Ascending aorta (tissue), 2 donors: ENCODE results near the gene PLCB1. TPM values are rescaled to one million over a fixed set of nuclear protein-coding genes. Genes with fewer than 3 reads are reported as not detected.

Experiments used
- DNase-seq, 2 donors: peaks; one replicate each; pipeline ENCODE4 v3.0.0-alpha.2; 2019; ENCODE audit warnings: low spot score in 2 of 2
- H3K27ac ChIP-seq, 2 donors: fragments of 200-600 bp; sonication (generic); one replicate each; pipeline ENCODE4 v1.5.1; 2016 to 2017; ENCODE audit warnings: mild to moderate bottlenecking in 1 of 2
- H3K27me3 ChIP-seq: fragments of 200-600 bp; sonication (generic); one replicate; pipeline ENCODE4 v1.5.1; 2017
- H3K36me3 ChIP-seq, 2 donors: fragments of 200-600 bp; sonication (generic); one replicate each; pipeline ENCODE4 v1.5.1; 2016
- H3K4me1 ChIP-seq, 2 donors: fragments of 200-600 bp; sonication (generic); one replicate each; pipeline ENCODE4 v1.5.1; 2016 to 2017; ENCODE audit warnings: mild to moderate bottlenecking in 1 of 2
- H3K4me3 ChIP-seq, 2 donors: fragments of 200-600 bp; sonication (generic); one replicate each; pipeline ENCODE4 v1.5.1; 2016 to 2017; ENCODE audit warnings: mild to moderate bottlenecking in 1 of 2
- H3K9me3 ChIP-seq, 2 donors: fragments of 200-600 bp; sonication (generic); one replicate each; pipeline ENCODE4 v1.5.1; 2016
- CTCF ChIP-seq, 3 experiments: fragments of 200-600 bp in 2 of 3; fragments of 450-650 bp in 1 of 3; sonication (generic) in 2 of 3; IDR thresholded peaks; one replicate each; pipeline ENCODE4 v1.5.1; 2016 to 2019; ENCODE audit warnings: antibody characterized with exemption in 3 of 3, mild to moderate bottlenecking in 1 of 3, moderate library complexity in 1 of 3
- intact Hi-C: fragments of 100-400 bp; cut with DNase I; formaldehyde crosslinking; loops from one replicate; pipeline ENCODE4 v1.15.1; 2023
- total RNA-seq: library from RNA; depleted of rRNA; stranded (reverse); fragments of >200 nt; gene quantifications from one replicate; pipeline ENCODE4 v1.1.0, GENCODE V29; 2016

PLCB1 gene
- total RNA-seq, 1 donor from 2014 or later, result 22.9 TPM

GRCh38 chr20:8249634-8250033 is 117.6 kb downstream of the PLCB1 start:
- intact Hi-C loops, result no loop called here
- H3K4me3 ChIP-seq, result no peak overlapping the region

GRCh38 chr20:8250539-8251200 is 118.6 kb downstream of the PLCB1 start:
- no peak overlapping the region for H3K27ac ChIP-seq
- no peak for TF ChIP-seq CTCF (IDR thresholded peaks at IDR 0.05)

More at GRCh38 chr20:8249634-8250033, 117.6 kb downstream of the PLCB1 start:
- DNase-seq, result no peak
- H3K36me3 ChIP-seq, result no peaks in the 10 kb centered on the region
- H3K4me1 ChIP-seq, result no peaks in the 10 kb centered on the region
- H3K27me3 ChIP-seq, result no peaks in the 10 kb centered on the region
- no peak for TF ChIP-seq CTCF (IDR thresholded peaks at IDR 0.05)
- no peaks in the 10 kb centered on the region for H3K9me3 ChIP-seq
- H3K27ac ChIP-seq, result no peak overlapping the region

GRCh38 chr20:8251201-8251575 is 119.1 kb downstream of the PLCB1 start:
- intact Hi-C loops, result no loop called here
- Histone ChIP-seq H3K36me3 (no peaks in the 10 kb centered on the region), H3K4me1 (no peaks in the 10 kb centered on the region), H3K9me3 (no peaks in the 10 kb centered on the region), H3K27me3 (no peaks in the 10 kb centered on the region), H3K4me3 (no peak overlapping the region), H3K27ac (no peak overlapping the region)
- TF ChIP-seq CTCF (IDR thresholded peaks at IDR 0.05), result no peak
- DNase-seq, result no peak

More at GRCh38 chr20:8250539-8251200, 118.6 kb downstream of the PLCB1 start:
- Histone ChIP-seq H3K9me3 (no peaks in the 10 kb centered on the region), H3K36me3 (no peaks in the 10 kb centered on the region), H3K4me3 (no peak overlapping the region), H3K27me3 (no peaks in the 10 kb centered on the region), H3K4me1 (no peaks in the 10 kb centered on the region)
- no peak for DNase-seq
- intact Hi-C loops, result no loop called here

DNA sequence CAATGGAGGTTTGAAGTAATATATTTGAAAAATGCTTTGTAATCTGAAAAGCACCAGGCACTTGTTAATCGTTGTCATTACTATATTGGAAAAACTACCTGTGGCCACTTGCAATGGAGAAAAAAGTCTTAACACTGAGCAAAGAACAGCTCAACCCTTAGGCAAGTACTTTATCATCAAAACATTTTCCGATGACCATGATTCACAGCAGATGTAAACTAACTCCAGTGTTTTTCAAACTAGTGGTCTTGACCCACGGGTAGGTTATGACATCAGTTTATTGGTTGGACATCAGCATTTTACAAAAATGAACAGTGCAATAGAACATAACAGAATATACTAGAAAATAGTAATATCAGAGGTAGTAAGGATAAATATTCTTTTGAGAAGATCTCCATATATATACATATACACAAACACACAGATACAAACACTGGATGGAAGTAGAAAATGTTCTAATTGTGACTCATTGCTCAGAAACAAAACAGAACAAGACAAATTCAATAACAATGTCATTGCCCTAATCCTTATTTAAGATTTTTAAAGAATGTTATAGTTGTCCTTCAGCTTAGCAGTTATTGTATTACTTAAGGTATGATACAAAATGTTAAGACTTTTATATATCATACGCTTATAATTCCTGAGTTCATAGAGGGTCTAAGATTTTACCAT is 123.0 kb downstream of the PLCB1 start:
- Histone ChIP-seq H3K27ac (no peak overlapping the region), H3K36me3 (no peaks in the 10 kb centered on the region), H3K27me3 (no peaks in the 10 kb centered on the region), H3K4me3 (no peak overlapping the region), H3K9me3 (no peaks in the 10 kb centered on the region), H3K4me1 (no peaks in the 10 kb centered on the region)
- no peak for DNase-seq
- TF ChIP-seq CTCF (IDR thresholded peaks at IDR 0.05), result no peak
- intact Hi-C loops, result no loop called here

- H3K9me3 ChIP-seq, result no peaks in the 10 kb centered on the region
- intact Hi-C loops, result no loop called here
- no peak overlapping the region for H3K27ac ChIP-seq
- TF ChIP-seq CTCF (IDR thresholded peaks at IDR 0.05), result no peak
- no peaks in the 10 kb centered on the region for H3K4me1 ChIP-seq
- H3K4me3 ChIP-seq, result no peak overlapping the region
- no peak for DNase-seq
- H3K27me3 ChIP-seq, result no peaks in the 10 kb centered on the region
- H3K36me3 ChIP-seq, result no peaks in the 10 kb centered on the region
Measured at GRCh38 chr20:8255945-8256632, 124.0 kb downstream of the PLCB1 start.
